ENCODE measurements around the gene RIN2. TPM values are rescaled to one million over a fixed set of nuclear protein-coding genes. Genes with fewer than 3 reads are reported as not detected.

RIN2 gene
- total RNA-seq, 1 experiment from 2014 or later, result 42.4 TPM

DNA sequence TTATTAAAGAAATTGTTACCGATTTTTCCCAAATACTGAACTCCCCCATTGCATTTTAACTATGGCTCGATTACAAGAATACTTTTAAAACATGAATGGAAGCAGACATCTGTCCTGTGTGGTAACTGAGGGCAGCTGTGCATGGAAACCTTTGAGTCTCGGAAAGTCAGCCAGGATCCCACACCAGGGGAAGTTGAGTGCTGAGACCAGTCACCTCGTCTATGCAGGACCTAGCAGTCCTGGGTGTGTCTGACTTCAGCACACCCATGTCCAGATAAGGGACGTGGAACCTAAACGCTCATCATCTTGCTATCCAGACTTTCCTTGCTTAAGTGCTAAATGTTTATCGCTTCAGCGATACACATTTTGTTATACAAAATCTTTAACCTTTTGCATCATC lies 6.1 kb downstream of the RIN2 start:
- no peak for DNase-seq (ENCODE audit: extremely low read depth, low read depth)

DNA sequence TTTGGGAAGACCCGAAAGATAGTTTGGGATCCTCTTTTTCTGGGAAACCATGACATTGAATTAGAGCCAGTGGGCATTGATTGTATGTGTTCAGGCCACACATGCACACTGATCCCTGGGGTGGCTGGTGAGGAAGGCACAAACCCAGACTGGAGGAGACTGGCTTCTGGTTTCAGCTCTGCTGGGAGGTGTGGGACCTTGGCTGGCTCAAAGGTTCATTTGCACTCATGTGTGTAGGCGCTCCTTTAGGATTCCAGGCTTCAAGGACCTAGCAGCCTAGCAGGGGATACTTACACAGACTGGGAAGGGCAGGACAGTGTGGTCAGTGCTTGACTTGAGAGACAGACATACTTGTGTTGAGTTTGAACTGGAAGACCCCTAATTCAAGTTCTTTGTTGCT lies 7.2 kb downstream of the RIN2 start:
- DNase-seq (ENCODE audit: extremely low read depth, low read depth), result no peak

DNA sequence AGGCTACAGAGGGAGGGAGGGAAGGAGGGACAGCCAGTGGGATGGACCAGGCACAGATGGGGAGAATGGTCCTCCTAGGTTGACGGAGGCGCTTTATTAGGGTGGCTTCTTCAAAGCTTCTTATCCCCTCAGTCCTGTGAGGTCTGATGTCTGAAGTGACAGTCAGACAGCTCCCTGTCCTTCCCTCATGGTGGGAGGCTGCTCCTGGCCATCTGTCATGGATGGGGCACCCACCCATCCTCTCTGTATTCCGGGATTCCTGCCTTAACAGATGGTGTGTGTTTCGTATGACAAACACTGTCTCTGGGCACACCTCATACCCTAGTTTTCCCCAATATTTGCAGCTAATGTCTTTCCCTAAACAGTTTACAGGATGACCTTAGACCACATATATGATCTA lies 7.9 kb downstream of the RIN2 start:
- no peak for DNase-seq (ENCODE audit: extremely low read depth, low read depth)

DNA sequence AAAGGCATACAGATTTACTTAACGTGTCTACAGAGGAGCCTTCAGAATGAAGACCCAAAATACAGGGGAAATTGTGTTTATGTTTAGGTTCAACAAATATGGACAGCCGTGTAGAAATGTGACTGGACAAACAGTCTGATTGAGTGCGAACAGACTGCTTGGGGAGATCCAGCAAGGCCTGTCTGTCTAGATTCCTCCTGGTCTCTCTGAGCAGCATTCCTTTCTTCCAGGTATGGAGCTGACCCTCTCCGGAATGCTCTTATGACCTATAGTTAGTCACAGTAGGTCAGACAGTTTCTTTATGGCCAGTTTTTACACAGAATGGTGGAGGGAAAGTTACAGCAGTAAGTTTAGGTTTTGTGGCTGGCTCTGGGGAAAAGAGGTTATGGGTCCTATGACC lies 9.0 kb downstream of the RIN2 start:
- no peak for DNase-seq (ENCODE audit: extremely low read depth, low read depth)

DNA sequence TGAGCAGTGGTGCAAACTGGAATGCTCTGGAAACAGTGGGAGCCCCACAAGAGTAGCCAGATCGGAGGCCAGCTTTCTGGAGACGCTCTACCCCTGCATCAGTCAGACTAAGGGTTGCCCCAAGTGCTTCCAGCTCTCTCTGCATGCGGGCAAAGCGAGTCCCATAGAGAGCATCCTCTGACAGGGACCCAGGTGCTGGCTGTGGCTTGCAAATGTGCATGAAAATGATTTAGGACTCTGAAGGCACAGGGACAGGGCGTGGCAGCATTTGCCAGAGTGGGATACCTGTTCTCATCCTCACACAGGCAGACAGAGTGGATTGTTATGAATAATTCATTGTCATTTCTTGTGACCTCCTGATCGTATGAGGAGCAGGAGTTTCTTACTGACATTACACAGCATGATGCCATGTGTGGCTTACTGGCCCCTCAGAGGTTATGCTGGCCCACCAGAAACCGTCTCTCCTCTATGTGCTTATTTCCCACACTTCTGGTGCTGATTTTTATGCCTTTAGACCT lies 10.3 kb downstream of the RIN2 start:
- DNase-seq (ENCODE audit: extremely low read depth, low read depth), result no peak

DNA sequence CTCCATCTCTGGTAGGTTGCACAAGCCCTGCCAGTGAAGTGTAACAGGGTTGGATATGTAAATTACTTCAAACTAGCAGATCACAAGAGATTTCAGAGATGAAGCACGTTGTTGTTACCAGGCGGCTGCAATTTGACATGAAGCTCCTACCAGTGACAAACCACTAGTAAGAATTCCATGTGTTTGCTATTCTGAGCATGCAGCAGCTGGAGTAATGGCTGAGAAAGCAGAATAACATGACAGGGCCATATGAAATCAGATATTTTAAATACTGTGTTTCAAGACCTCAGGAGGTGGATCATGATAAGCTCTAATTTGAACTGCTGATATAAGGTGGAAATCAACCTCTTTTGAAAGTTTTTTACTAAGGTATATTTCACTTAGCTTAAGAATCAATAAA lies 11.4 kb downstream of the RIN2 start:
- DNase-seq (ENCODE audit: extremely low read depth, low read depth), result no peak

DNA sequence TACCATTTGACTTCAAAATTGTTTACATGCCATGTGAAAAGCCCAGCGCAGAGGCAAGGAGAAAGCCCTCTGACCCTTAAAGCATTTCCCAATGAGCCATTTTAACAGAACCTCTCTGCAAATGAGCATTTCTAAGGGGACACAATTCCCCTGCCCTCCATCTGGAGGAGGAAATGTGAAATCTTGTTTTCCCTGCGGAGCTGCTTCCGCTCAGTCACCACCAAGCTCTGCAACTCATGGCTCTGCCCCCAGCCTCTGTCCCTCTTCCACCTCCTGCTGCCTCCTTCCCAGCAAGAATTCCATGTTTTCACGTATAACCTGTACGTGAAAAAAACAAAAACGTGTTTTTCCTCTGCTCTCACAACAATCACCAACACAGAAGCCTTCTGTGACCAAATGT lies 12.3 kb downstream of the RIN2 start:
- no peak for DNase-seq (ENCODE audit: extremely low read depth, low read depth)

DNA sequence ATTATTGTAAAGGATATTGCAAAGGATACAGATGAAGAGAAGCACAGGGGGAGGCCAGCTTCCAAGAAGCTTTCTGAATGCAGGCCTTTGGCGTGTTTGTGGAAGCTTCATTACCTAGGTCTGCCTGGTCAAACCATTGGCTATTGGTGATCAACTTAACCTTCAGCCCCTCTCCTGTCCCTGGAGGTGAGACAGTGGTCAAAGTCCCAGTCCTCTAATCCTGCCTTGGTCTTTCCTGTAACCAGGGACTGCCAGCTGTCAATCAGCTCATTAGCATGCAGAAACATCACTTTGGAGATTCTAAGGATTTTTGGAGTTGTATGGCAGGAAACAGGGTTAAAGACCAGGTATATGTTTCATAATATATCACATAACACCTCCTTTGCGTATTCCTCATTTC lies 13.0 kb downstream of the RIN2 start:
- DNase-seq (ENCODE audit: extremely low read depth, low read depth), result no peak

DNA sequence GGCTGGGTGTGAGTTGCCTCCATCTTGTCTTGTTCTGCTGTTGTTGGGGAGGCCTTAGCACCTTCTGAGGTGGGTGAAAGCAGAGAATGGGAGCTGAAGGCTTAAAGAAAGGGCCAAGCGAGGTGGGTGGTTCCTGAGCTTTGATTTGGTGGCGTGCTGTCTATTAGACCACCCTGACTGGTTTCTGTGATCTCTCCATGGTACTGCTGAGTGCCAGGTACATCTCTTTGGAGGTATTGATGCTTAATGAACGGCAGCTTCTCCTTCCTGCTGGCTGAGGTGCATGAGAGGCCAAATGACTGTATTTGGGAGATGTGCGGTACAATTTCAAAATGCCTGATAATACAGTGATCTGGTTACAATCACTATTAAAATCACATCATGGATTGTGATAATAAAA lies 15.4 kb downstream of the RIN2 start:
- no peak for DNase-seq (ENCODE audit: extremely low read depth, low read depth)

DNA sequence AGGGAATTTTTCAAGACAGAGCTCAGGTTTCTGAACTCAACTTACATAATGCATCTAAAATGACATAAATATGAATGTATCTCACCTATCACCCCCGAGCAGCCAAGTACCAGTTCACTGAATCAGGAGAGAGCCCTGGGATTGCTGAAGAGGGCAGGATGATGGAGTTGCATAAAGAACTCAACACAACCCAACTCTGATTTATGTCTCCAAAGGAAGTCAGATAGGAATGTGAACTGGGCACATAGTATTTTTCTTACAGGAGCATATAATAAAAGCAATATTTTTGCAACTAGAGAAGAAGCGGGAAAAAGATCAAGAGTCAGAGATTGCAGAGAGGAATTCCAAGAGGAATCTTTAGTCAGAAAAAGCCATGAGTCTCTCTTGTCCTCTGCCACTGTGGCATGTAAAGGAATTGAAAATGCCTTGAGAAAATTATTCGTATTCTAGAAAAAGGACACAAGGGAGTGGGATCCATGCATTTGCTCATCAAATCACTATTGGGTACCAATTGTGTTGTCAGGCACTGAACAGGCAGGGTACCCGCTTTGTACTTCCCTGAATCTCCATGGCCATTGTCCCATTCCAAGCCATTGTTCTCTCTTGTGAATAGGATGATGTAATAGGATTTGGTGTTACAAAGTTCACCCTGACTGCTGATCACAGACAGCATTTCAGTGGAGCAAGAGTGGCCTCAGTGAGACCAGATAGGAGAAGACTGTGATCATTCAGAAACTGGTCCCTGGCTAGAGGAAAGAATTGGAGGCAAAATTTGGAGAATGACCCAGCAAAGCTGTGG lies 16.3 kb downstream of the RIN2 start:
- DNase-seq (ENCODE audit: extremely low read depth, low read depth), result no peak

DNA sequence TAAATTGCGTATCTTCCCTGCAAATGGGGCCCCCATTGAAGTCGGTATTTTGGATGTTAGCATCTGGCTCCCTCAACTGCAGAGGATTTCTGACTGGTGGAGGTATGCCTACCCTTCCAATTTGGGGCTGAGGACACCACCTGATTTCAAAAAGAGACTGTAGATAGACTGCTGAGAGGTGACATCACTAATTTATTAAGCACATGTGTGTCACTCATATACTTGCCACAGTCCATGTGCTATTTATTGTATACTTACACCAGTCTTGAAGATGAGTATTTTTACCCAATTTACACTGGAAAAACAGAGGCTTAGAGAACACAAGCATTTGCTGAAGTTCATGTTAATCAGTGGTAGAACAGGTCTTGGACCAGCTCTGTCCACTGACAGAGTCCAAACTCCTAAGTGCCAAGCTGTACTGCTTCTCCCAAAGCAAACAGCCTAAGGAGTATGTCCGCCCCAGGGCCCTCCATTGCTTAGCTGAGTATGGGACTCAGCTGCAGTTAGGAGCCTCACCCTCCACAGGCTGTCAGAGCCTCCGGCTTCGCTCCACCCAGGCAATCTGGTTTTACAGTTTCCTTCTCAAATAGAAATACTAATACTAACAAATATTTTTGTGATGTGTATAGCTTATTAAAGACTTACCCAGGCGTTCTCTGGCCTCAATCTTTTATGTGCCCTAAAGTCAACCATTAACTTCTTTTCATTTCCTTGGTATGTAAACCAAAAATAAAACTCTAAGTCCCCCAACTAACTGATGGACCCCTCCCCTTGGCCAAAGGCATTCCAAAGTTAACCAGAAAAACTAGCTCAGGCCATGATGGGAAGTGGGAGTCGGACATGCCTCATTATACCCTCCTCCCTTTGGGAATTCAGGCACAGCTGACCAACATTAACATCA lies 17.5 kb downstream of the RIN2 start:
- no peak for DNase-seq (ENCODE audit: extremely low read depth, low read depth)

DNA sequence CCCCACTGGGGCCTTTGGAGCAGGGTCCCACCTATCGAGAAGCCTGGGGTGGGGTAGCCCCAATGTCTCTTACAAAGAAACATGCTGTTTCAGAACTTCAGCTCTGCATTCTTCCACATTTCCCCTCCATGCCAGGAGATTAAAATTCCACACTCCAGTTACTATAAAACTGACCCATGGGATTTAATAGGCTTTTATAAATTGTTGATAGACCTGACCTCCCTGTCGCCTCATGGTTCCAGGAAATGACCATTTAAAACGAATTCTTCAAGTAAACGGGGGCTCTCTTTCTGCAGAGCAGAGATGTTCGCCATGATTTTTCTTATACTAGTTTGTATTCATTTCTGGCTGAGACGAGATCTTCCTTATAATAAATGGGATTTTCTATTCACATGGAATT lies 19.3 kb downstream of the RIN2 start:
- no peak for DNase-seq (ENCODE audit: extremely low read depth, low read depth)

DNA sequence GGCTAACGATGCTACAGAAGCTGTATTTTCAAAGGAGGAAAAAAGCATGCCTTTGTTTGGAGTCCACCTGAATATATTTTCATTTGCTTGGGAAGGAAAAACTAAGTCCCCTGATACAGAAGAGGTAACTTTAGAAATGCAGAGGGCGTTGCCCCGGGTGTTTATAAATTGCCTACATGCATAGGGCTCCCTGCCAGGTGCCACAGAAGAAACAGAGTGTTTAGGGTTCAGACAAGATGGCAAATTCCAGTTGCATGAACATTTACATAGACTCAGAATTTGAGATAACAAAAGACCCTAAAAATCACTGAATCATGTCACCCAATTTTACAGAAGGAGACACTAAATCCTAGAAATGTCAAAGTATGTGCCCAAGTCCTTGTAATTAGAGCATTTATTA lies 19.9 kb downstream of the RIN2 start:
- no peak for DNase-seq (ENCODE audit: extremely low read depth, low read depth)

DNA sequence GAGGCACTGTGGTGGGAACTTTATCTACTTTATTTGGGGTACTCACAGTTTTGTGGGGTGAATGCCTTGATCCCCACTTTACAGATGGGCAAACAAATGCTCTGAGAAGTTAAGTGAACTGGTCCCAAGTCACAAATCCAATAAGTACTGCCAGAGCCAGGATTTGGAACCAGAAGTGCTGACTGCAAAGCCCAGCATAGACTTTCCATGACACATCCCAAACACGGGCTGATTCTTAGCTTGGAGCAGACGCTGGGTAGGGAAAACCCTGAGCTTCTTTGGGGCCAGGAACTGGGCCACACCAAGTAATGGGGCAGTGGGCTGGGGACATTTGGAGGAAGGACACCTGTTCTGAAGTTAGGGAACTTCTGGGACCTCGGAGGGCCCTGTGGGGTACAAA lies 20.3 kb downstream of the RIN2 start:
- DNase-seq (ENCODE audit: extremely low read depth, low read depth), result no peak

DNA sequence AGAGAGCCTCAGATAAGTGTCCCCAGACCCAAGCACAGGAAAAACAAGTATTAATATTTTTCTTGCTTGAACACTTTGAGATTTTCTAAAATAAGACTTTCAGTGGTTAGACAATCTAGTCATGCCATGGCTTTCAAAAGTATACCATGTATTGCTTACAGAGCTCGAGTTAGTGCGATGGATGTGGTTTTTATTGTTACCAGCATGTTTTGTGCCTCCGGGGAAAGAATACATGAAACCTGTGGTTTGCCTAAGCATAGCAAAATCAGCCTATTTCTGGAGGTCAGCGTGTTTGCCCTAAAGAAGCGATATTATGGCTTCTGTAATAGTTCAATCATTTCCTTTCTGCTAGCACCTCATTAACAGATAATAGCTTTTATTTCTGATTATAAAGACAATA lies 21.6 kb downstream of the RIN2 start:
- no peak for DNase-seq (ENCODE audit: extremely low read depth, low read depth)

DNA sequence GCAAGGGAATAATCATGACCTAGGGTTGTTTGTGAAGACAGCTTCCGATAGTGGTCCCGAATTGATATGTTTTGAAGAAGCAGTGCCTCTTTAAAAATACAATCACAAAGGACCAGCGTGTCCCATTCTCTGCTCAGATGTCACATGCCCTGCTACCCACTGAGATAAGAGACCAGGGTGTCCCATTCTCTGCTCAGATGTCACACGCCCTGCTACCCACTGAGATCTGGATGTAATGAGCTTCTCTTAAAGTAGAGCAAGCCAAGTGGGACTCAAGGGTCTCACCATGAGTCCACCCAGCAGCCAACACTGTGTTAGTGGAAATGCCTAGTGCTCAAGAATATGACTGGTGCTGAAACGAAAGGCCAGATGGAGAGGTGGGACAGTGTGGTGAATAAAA lies 22.2 kb downstream of the RIN2 start:
- DNase-seq (ENCODE audit: extremely low read depth, low read depth), result no peak

DNA sequence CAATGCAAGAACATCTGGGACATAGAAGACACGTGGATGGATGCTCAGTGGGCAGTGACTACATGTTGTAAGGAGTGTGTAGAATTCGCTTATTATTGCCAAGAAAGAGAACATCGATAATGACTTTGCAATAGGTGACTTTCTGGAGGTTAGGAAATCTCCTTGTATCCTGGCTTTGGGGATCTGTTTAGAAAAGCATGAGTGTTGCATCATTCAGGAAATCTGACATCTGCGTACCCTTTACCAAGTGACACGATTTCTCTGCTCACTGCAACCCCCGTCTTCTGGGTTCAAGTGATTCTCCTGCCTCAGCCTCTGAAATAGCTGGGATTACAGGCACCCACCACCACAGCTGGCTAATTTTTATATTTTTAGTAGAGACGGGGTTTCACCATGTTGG lies 23.2 kb downstream of the RIN2 start:
- DNase-seq (ENCODE audit: extremely low read depth, low read depth), result no peak

DNA sequence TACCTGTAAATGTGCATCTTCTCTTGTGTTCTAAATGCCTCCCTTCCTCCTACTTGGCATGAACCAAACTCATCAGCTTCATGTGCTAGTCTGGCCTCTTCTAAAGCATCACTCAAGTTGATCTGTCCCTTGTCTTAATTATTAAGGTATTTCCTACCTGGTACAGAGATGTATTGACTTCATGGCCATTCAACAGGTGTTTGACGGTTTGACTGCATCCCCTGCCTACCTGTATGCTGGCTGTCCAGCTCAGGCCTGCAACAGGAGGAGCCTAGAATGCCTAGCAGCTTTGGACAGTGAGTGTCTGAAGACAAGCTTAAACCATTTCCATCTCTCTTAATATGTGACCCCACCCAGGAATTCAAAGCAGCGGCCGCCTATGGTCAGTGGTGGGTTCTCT lies 24.6 kb downstream of the RIN2 start:
- DNase-seq (ENCODE audit: extremely low read depth, low read depth), result no peak

DNA sequence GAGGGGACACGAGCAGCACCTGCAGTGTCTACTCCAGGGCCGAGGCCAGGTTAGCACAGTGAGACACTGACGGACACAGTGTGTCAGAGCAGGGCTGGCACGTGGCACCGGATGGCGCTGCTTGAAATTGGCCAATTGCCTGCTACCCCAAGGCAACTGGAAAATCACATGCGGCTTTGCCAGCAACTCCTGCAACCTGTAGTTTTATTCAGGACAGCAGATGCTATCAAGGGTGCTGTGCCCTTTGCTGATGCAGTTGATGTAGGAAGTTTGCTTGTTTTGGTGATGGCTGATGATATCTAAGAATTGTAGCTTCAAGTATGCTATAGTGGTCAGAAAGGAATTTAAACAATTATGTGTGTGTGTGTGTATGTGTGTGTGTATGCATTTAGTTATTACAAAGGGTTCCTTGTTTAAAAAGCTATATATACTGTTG lies 25.9 kb downstream of the RIN2 start:
- DNase-seq (ENCODE audit: extremely low read depth, low read depth), result peak; percentile 12

DNA sequence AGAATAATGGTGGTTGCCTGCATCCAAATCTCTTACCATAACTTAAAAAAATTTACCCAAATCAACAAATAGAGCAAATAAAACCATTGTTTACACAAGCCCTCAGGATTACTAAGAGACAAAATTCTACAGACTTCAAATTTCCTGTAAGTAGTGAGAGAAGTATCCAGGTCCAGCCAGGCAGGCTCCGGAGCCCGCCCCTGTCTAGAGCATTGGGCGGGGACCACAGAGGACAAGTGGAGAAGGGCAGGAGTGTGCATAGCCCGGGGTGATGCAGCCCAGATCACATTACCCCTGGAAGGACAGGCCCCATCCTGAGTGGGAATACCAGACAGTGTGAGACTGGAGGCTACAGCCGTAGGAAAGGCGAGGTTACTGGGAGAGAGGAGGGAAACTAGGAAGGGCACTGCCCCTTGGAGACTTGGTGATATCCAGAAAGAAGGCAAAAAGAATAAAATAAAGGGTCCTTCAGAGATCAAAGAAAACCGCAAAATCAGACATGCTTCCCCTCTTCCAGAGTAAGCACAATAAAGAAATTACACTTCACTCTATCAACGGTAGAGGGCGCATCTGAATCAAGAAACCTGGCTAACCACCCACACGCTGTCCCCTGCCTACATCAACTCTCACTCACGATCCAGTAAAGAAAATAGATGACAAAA lies 26.6 kb downstream of the RIN2 start:
- DNase-seq (ENCODE audit: extremely low read depth, low read depth), result peak; percentile 83

All from NCI-H460 (cell line).